Muscle layer of colon (tissue), 2 donors: Measurements from ENCODE around the gene KATNB1.
"Not testable (repeated sequence)": the region's sequence is repeated elsewhere in the genome, so short reads cannot be mapped to it uniquely, and the experiment has no call there.

Experiments used
- H3K27ac ChIP-seq: one replicate; pipeline ENCODE4 v1.7.0; 2013; ENCODE audit warnings: low read depth, mild to moderate bottlenecking, low read length, moderate library complexity
- H3K27me3 ChIP-seq, 2 donors: one replicate each; pipeline ENCODE4 v1.7.0; 2013; ENCODE audit warnings: low read length in 2 of 2, mild to moderate bottlenecking in 2 of 2; ENCODE audit not compliant: insufficient read depth in 2 of 2, control insufficient read depth in 1 of 2
- H3K36me3 ChIP-seq: one replicate; pipeline ENCODE4 v1.7.0; 2013; ENCODE audit warnings: mild to moderate bottlenecking, low read length; ENCODE audit not compliant: insufficient read depth
- H3K4me1 ChIP-seq: one replicate; pipeline ENCODE4 v1.7.0; 2013; ENCODE audit warnings: mild to moderate bottlenecking, low read length; ENCODE audit not compliant: insufficient read depth
- H3K4me3 ChIP-seq, 2 donors: one replicate each; pipeline ENCODE4 v1.7.0; 2013; ENCODE audit warnings: low read length in 2 of 2, low read depth in 1 of 2, mild to moderate bottlenecking in 1 of 2, moderate library complexity in 1 of 2
- H3K9ac ChIP-seq: one replicate; pipeline ENCODE4 v1.7.0; 2013; ENCODE audit warnings: low read length
- H3K9me3 ChIP-seq: one replicate; pipeline ENCODE4 v1.7.0; 2013; ENCODE audit warnings: mild to moderate bottlenecking, low read length
- donor health status: abdominal sarcoma.
- donor health status: Adenocarcinoma of cecum.

KATNB1 gene

DNA sequence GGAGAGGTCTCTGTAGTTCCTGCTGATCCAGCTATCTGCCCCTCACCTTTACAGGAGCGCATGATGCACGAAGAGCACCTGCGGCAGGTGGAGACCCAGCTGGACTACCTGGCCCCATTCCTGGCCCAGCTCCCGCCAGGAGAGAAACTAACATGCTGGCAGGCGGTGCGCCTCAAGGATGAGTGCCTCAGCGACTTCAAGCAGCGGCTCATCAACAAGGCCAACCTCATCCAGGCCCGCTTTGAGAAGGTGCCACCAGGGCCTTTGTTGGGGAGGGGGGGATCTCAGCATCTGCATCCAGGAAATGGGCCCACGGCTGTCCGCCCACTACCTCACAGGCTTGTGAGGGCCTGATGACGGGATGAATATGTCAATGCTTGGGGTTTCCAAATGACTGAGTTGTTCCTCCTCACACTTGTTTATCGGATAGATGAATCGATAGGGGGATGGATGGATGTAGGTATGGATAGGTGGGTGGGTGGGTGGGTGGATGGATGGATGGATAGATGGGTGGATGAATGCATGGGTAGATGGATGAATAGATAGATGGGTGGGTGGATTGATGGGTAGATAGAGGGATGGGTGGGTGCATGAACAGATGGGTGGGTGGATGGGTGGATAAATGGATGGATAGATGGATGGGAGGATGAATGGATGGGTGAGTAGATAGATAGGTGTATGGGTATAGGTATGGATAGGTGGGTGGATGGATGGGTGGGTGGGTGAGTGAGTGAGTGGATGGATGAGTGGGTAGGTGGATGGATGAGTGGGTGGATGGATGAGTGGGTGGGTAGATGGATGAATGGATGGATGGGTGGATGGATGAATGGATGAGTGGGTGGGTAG lies 7.0 kb upstream of the KATNB1 start:
- Histone ChIP-seq H3K27me3 (no peaks in the 10 kb centered on the region), H3K9me3 (no peaks in the 10 kb centered on the region), H3K9ac (no peak overlapping the region), H3K4me1 (no peaks in the 10 kb centered on the region), H3K4me3 (no peak overlapping the region), H3K27ac (no peak overlapping the region), H3K36me3 (no peaks in the 10 kb centered on the region)

GRCh38 chr16:57729182-57729484 lies 6.4 kb upstream of the KATNB1 start:
- H3K9me3 ChIP-seq: no peaks in the 10 kb centered on the region
- H3K27ac ChIP-seq: no peak overlapping the region

DNA sequence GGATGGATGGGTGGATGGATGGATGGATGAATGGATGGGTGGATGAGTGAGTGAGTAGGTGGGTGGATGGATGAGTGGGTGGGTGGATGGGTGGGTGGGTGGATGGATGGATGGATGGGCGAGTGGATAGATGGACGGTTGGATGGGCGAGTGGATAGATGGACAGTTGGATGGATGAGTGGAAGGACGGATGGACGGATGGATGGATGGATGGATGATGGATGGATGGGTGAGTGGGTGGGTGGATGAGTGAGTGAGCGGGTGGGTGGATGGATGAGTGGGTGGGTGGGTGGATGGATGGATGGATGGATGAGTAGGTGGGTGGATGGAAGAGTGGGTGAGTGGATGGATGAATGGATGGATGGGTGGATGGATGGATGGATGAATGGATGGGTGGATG lies 5.7 kb upstream of the KATNB1 start:
- not testable (repeated sequence) for H3K9ac ChIP-seq, H3K9me3 ChIP-seq, H3K4me1 ChIP-seq, H3K27ac ChIP-seq, H3K4me3 ChIP-seq, H3K27me3 ChIP-seq, H3K36me3 ChIP-seq

More at GRCh38 chr16:57729182-57729484, 6.4 kb upstream of the KATNB1 start:
- Histone ChIP-seq H3K27me3 (no peaks in the 10 kb centered on the region), H3K36me3 (no peaks in the 10 kb centered on the region), H3K9ac (no peak overlapping the region), H3K4me1 (no peaks in the 10 kb centered on the region), H3K4me3 (no peak overlapping the region)

GRCh38 chr16:57730771-57731730 lies 4.5 kb upstream of the KATNB1 start:
- H3K4me3 ChIP-seq: no peak overlapping the region
- no peak overlapping the region for H3K27ac ChIP-seq
- H3K4me1 ChIP-seq: peaks cover 5% of the 10 kb centered on the region
- no peaks in the 10 kb centered on the region for H3K36me3 ChIP-seq
- H3K27me3 ChIP-seq: no peaks in the 10 kb centered on the region
- no peak overlapping the region for H3K9ac ChIP-seq
- H3K9me3 ChIP-seq: no peaks in the 10 kb centered on the region

GRCh38 chr16:57732037-57732436 lies 3.5 kb upstream of the KATNB1 start:
- no peak overlapping the region for H3K4me3 ChIP-seq
- no peak overlapping the region for H3K27ac ChIP-seq
- no peaks in the 10 kb centered on the region for H3K9me3 ChIP-seq
- no peaks in the 10 kb centered on the region for H3K36me3 ChIP-seq
- H3K27me3 ChIP-seq: no peaks in the 10 kb centered on the region
- peaks cover 14% of the 10 kb centered on the region for H3K4me1 ChIP-seq
- no peak overlapping the region for H3K9ac ChIP-seq

DNA sequence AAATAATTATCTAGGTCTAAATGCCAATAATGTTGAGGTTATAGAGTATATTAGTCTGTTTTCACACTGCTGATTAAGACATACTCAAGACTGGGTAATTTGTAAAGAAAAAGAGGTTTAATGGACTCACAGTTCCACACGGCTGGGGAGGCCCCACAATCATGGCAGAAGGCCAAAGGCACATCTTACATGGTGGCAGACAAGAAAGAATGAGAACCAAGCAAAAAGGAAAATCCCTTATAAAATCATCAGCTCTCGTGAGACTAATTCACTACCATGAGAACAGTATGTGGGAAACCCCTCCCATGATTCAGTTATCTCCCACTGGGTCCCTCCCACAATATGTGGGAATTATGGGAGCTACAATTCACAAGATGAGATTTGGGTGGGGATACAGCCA lies 2.9 kb upstream of the KATNB1 start:
- Histone ChIP-seq H3K9me3 (no peaks in the 10 kb centered on the region), H3K27ac (no peak overlapping the region), H3K36me3 (no peaks in the 10 kb centered on the region), H3K4me3 (no peak overlapping the region), H3K4me1 (peaks cover 14% of the 10 kb centered on the region), H3K9ac (no peak overlapping the region), H3K27me3 (no peaks in the 10 kb centered on the region)

GRCh38 chr16:57734308-57734924 lies 1.2 kb upstream of the KATNB1 start:
- no peaks in the 10 kb centered on the region for H3K36me3 ChIP-seq
- peak overlapping the region; percentile 51 to 82 for H3K4me3 ChIP-seq
- peaks cover 14% of the 10 kb centered on the region for H3K4me1 ChIP-seq
- H3K27ac ChIP-seq: peak overlapping the region; percentile 93
- H3K27me3 ChIP-seq: no peaks in the 10 kb centered on the region
- H3K9me3 ChIP-seq: no peaks in the 10 kb centered on the region
- peak overlapping the region; percentile 93 for H3K9ac ChIP-seq

GRCh38 chr16:57734925-57735754 lies 430 bp upstream of the KATNB1 start:
- peak overlapping the region; percentile 93 for H3K9ac ChIP-seq
- peaks cover 14% of the 10 kb centered on the region for H3K4me1 ChIP-seq
- no peaks in the 10 kb centered on the region for H3K36me3 ChIP-seq
- H3K9me3 ChIP-seq: no peaks in the 10 kb centered on the region
- H3K27me3 ChIP-seq: no peaks in the 10 kb centered on the region
- peak overlapping the region; percentile 93 for H3K27ac ChIP-seq
- peak overlapping the region; percentile 85 to 86 for H3K4me3 ChIP-seq

DNA sequence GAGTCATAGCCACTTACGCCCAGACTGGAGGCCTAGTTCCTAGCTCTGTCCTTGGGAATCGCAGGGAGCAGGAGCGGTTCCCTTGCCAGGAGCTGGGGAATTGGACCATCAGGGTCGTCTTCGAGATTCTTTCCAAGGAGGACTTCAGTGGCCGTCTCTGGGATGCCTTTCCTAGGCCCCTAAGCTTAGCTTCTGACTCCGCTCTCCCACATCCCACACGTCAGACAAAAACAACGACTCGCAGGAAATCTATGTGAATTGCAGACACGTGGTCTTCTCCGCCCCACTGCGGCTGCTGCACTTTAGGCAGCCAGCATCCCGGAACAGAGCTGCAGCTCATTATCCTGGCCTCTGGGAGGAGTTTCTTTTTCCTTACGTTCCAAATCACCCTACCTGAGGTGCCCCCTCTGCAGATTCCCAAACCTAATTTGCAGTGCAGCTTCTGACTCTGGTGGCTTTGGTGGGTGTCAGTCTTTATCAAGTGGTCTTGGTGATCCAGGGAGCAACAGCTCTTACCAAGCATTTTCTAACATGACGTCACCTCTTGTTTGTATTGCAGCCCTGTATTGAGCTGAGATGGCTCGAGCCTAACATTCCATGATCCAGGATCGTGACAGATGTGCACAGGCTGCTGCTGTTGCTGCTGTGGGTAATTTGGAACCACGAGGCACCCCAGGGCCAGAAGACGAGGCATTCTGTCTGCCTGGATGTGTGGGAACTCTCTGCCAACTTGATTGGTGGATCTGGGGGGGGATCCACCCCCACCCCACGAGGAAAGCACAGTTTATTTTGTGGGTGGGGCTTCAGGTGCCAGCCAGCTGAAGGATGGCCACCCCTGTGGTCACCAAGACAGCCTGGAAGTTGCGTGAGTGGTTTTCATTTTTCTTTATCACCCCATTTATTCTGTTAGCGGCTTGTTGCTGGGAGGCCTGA lies 1.1 kb downstream of the KATNB1 start:
- Histone ChIP-seq H3K27me3 (no peaks in the 10 kb centered on the region), H3K9ac (peak overlapping the region; percentile 50), H3K36me3 (no peaks in the 10 kb centered on the region), H3K27ac (no peak overlapping the region), H3K4me1 (peaks cover 14% of the 10 kb centered on the region), H3K4me3 (peak overlapping the region; percentile 85 to 86), H3K9me3 (no peaks in the 10 kb centered on the region)

DNA sequence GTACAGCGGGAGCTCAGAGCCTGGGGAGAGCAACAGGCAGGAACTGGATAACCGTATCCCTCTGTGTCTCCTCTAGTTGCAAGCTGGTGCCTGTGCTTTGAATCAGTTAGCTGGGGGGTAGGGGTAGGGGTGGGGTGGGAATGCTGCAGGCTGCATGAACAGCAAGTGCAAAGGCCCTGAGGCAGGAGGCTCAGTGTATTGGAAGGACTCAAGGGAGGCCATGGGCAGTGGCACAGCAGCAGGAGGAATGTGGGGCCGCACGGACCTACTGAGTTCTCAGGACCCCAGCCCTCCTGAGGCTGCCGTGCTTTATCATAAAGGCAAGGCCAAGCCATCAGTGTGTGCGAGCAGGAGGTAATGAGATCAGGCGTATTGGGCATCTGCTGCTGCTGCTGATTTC lies 3.3 kb downstream of the KATNB1 start:
- Histone ChIP-seq H3K9me3 (no peaks in the 10 kb centered on the region), H3K36me3 (peaks cover 7% of the 10 kb centered on the region), H3K27me3 (no peaks in the 10 kb centered on the region), H3K4me3 (no peak overlapping the region), H3K4me1 (peaks cover 14% of the 10 kb centered on the region), H3K9ac (no peak overlapping the region), H3K27ac (no peak overlapping the region)
